ENCODE results near the gene MYO15A.
A peak's percentile ranks its signal among the peaks of the same experiment; 100 is the strongest.

MYO15A gene

DNA sequence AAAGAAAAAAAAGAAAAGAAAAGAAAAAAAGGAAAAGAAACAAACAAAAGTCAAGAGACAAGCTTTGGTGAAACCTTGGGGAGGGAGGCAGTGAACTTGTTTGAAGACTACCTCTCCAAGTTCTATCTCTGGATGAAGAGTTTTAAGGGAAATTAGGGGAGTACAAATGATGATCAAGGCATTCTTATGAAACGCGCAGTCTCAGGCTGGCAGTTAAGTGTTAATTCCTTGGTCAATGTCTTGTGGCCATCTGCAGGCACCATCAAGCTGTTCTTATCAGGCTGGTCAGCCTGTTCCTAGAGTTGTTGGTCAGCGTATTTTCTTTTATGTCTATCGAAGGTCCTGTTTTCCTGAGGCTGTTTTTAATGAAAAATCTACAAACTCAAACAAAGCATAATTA is 29.0 kb upstream of the MYO15A start:
- no peaks in the 10 kb centered on the region for H3K27me3 ChIP-seq (ENCODE audit: control insufficient read depth, insufficient read depth, low read length)

DNA sequence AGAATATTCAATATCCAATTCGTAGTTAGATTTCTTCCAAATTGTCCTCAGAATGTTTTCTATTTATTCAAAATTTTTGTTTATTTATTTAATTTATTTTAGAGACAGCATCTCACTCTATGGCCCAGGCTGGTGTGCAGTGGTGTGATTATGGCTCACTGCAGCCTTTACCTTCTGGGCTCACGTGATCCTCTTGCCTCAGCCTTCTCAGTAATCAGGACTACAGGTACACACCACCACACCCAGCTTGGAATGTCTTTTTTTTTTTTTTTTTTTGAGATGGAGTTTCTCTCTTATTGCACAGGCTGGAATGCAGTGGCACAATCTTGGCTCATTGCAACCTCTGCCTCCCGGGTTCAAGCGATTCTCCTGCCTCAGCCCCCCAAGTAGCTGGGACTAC is 24.3 kb upstream of the MYO15A start:
- no peaks in the 10 kb centered on the region for H3K36me3 ChIP-seq (ENCODE audit: control insufficient read depth, low read depth, low read length)
- no peak overlapping the region for H3K9ac ChIP-seq (ENCODE audit: low read length)
- H3K4me3 ChIP-seq (ENCODE audit: low read length), result no peak overlapping the region
- H3K9me3 ChIP-seq (ENCODE audit: control insufficient read depth, low read depth, low read length), result no peaks in the 10 kb centered on the region
- no peaks in the 10 kb centered on the region for H3K27me3 ChIP-seq (ENCODE audit: control insufficient read depth, insufficient read depth, low read length)
- no peak overlapping the region for H3K27ac ChIP-seq (ENCODE audit: low read length)
- no peaks in the 10 kb centered on the region for H3K4me1 ChIP-seq (ENCODE audit: control insufficient read depth, low read depth, low read length)

More for the DNA sequence above, 29.0 kb upstream of the MYO15A start:
- no peak overlapping the region for H3K27ac ChIP-seq (ENCODE audit: low read length)
- no peaks in the 10 kb centered on the region for H3K9me3 ChIP-seq (ENCODE audit: control insufficient read depth, low read depth, low read length)
- H3K4me3 ChIP-seq (ENCODE audit: low read length), result no peak overlapping the region
- no peaks in the 10 kb centered on the region for H3K36me3 ChIP-seq (ENCODE audit: control insufficient read depth, low read depth, low read length)
- no peak overlapping the region for H3K9ac ChIP-seq (ENCODE audit: low read length)
- no peaks in the 10 kb centered on the region for H3K4me1 ChIP-seq (ENCODE audit: control insufficient read depth, low read depth, low read length)

- no peaks in the 10 kb centered on the region for H3K9me3 ChIP-seq (ENCODE audit: control insufficient read depth, low read depth, low read length)
- peak within 1 kb of the TSS; percentile 64 for H3K9ac ChIP-seq (ENCODE audit: low read length)
- no peaks in the 10 kb centered on the region for H3K4me1 ChIP-seq (ENCODE audit: control insufficient read depth, low read depth, low read length)
- no peaks in the 10 kb centered on the region for H3K27me3 ChIP-seq (ENCODE audit: control insufficient read depth, insufficient read depth, low read length)
- no peak within 1 kb of the TSS for H3K27ac ChIP-seq (ENCODE audit: low read length)
- H3K36me3 ChIP-seq (ENCODE audit: control insufficient read depth, low read depth, low read length), result peaks cover 2% of the 10 kb centered on the region
- H3K4me3 ChIP-seq (ENCODE audit: low read length), result peak within 1 kb of the TSS; percentile 85
These were observed 20.7 kb upstream of the MYO15A start, which contains the start of gene DRG2 for GRCh38 chr17:18087610-18088491. Gene DRG2 (plus strand): TSS chr17:18087948. CDS start chr17:18088024, 76 bp downstream.

- Histone ChIP-seq H3K27ac (ENCODE audit: low read length) (no peak overlapping the region), H3K36me3 (ENCODE audit: control insufficient read depth, low read depth, low read length) (peaks cover 3% of the 10 kb centered on the region), H3K9me3 (ENCODE audit: control insufficient read depth, low read depth, low read length) (no peaks in the 10 kb centered on the region), H3K9ac (ENCODE audit: low read length) (no peak overlapping the region), H3K4me3 (ENCODE audit: low read length) (no peak overlapping the region), H3K27me3 (ENCODE audit: control insufficient read depth, insufficient read depth, low read length) (no peaks in the 10 kb centered on the region), H3K4me1 (ENCODE audit: control insufficient read depth, low read depth, low read length) (no peaks in the 10 kb centered on the region)
These were observed 18.9 kb upstream of the MYO15A start for GRCh38 chr17:18089613-18090012.

DNA sequence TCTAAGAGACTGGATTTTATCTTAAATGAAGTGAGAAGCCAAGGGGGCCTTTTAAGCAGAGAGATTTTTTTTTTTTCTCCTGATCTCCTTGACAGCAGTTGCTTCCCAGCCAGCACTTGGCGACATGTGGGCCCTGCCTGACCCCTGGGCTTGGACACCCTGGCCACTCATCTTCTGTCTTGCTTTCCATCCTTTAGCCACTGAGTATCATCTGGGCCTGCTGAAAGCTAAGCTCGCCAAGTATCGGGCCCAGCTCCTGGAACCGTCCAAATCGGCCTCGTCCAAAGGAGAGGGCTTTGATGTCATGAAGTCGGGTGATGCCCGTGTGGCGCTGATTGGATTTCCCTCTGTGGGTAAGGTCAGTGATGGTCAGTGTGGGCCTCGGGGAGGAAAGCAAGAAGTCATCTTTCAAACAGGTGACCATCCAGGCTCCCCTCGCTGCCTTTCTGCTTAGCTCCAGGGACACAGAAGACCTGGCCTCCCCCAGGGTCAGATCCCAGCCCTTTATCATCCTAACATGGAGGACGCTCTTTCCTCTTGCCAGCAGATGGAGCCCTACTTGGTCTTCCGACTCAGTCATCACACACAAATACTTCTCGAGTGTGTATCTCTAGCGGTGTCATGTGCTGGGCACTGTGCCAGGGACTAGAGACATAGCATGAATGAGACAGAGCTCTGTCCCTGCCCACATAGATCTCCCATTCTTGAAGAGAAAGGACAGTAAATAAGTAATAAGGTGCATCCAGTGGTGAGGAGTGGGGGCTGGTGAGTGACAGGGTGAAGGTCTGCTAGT is 14.7 kb upstream of the MYO15A start:
- no peaks in the 10 kb centered on the region for H3K9me3 ChIP-seq (ENCODE audit: control insufficient read depth, low read depth, low read length)
- no peak overlapping the region for H3K27ac ChIP-seq (ENCODE audit: low read length)
- H3K9ac ChIP-seq (ENCODE audit: low read length), result no peak overlapping the region
- no peaks in the 10 kb centered on the region for H3K27me3 ChIP-seq (ENCODE audit: control insufficient read depth, insufficient read depth, low read length)
- no peak overlapping the region for H3K4me3 ChIP-seq (ENCODE audit: low read length)
- no peaks in the 10 kb centered on the region for H3K4me1 ChIP-seq (ENCODE audit: control insufficient read depth, low read depth, low read length)
- H3K36me3 ChIP-seq (ENCODE audit: control insufficient read depth, low read depth, low read length), result peaks cover 19% of the 10 kb centered on the region

- no peak overlapping the region for H3K4me3 ChIP-seq (ENCODE audit: low read length)
- peaks cover 24% of the 10 kb centered on the region for H3K36me3 ChIP-seq (ENCODE audit: control insufficient read depth, low read depth, low read length)
- no peak overlapping the region for H3K27ac ChIP-seq (ENCODE audit: low read length)
- H3K4me1 ChIP-seq (ENCODE audit: control insufficient read depth, low read depth, low read length), result no peaks in the 10 kb centered on the region
- H3K9me3 ChIP-seq (ENCODE audit: control insufficient read depth, low read depth, low read length), result no peaks in the 10 kb centered on the region
- no peaks in the 10 kb centered on the region for H3K27me3 ChIP-seq (ENCODE audit: control insufficient read depth, insufficient read depth, low read length)
- no peak overlapping the region for H3K9ac ChIP-seq (ENCODE audit: low read length)
These were observed 14.1 kb upstream of the MYO15A start for GRCh38 chr17:18094409-18094807.

- H3K27me3 ChIP-seq (ENCODE audit: control insufficient read depth, insufficient read depth, low read length), result no peaks in the 10 kb centered on the region
- H3K9me3 ChIP-seq (ENCODE audit: control insufficient read depth, low read depth, low read length), result no peaks in the 10 kb centered on the region
- peaks cover 31% of the 10 kb centered on the region for H3K36me3 ChIP-seq (ENCODE audit: control insufficient read depth, low read depth, low read length)
- no peaks in the 10 kb centered on the region for H3K4me1 ChIP-seq (ENCODE audit: control insufficient read depth, low read depth, low read length)
- no peak overlapping the region for H3K4me3 ChIP-seq (ENCODE audit: low read length)
- no peak overlapping the region for H3K27ac ChIP-seq (ENCODE audit: low read length)
- H3K9ac ChIP-seq (ENCODE audit: low read length), result no peak overlapping the region
These were observed 9.0 kb upstream of the MYO15A start for GRCh38 chr17:18099516-18099915.

DNA sequence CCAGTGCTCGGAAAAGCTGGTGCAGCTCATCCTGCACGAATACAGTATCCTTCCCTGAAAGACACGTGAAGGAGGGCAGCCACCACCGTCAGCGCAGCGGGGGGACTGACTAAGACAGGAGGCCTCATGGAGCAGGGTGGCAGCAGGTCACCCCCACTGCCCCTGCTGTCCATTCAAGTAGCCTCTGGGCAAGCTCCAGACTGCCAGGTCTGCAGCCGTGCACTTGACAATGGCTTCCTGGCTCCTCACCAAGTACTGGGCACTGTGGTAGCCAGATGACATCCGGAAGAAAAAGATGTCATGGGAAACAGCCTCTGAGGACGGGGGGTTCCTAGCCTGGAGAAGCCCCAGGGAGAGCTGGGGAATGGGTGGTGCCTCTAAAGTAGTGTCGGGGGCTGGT is 7.9 kb upstream of the MYO15A start:
- H3K4me1 ChIP-seq (ENCODE audit: control insufficient read depth, low read depth, low read length), result no peaks in the 10 kb centered on the region
- peaks cover 29% of the 10 kb centered on the region for H3K36me3 ChIP-seq (ENCODE audit: control insufficient read depth, low read depth, low read length)
- no peak overlapping the region for H3K27ac ChIP-seq (ENCODE audit: low read length)
- no peak overlapping the region for H3K9ac ChIP-seq (ENCODE audit: low read length)
- H3K27me3 ChIP-seq (ENCODE audit: control insufficient read depth, insufficient read depth, low read length), result no peaks in the 10 kb centered on the region
- H3K9me3 ChIP-seq (ENCODE audit: control insufficient read depth, low read depth, low read length), result no peaks in the 10 kb centered on the region
- no peak overlapping the region for H3K4me3 ChIP-seq (ENCODE audit: low read length)

DNA sequence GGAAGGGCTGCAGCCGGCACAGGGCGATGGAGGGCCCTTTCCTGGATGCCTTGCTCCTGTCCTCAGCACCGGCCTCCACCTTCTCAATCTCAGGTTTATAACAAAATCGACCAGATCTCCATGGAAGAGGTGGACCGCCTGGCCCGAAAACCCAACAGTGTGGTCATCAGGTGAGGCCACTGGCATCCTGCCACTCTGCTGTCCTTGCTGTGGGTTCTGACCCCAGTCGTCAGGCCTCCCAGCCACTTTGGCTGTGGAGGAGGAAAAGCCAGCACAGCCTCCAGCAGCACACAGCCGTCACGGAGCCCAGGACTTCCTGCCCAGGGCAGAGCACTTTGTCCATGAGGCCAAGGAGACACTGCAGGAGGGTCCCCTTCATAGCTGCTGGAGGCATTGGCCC is 6.7 kb upstream of the MYO15A start:
- no peaks in the 10 kb centered on the region for H3K4me1 ChIP-seq (ENCODE audit: control insufficient read depth, low read depth, low read length)
- no peak overlapping the region for H3K9ac ChIP-seq (ENCODE audit: low read length)
- no peaks in the 10 kb centered on the region for H3K9me3 ChIP-seq (ENCODE audit: control insufficient read depth, low read depth, low read length)
- H3K4me3 ChIP-seq (ENCODE audit: low read length), result no peak overlapping the region
- H3K27ac ChIP-seq (ENCODE audit: low read length), result no peak overlapping the region
- H3K27me3 ChIP-seq (ENCODE audit: control insufficient read depth, insufficient read depth, low read length), result no peaks in the 10 kb centered on the region
- peaks cover 24% of the 10 kb centered on the region for H3K36me3 ChIP-seq (ENCODE audit: control insufficient read depth, low read depth, low read length)

DNA sequence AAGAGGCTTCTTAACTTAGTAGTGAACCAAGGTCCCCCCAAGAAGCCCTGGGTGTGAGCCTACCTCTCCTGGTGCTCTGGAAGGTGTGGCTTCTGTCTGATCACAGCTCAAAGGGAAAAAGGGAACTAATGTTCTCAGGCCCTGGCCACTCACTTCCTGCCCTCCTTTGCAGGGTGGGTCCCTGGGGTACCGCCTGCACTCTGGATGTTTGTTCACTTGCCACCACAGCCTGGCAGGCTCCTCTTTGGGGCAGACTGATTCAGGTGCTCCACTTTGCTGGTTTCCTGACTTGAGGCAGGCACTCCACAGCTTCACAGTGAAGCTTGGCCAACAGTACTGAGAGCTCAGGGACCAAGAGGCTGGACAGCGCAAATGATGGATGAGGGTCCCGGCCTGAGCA is 5.9 kb upstream of the MYO15A start:
- Histone ChIP-seq H3K36me3 (ENCODE audit: control insufficient read depth, low read depth, low read length) (peaks cover 24% of the 10 kb centered on the region), H3K4me1 (ENCODE audit: control insufficient read depth, low read depth, low read length) (no peaks in the 10 kb centered on the region), H3K27ac (ENCODE audit: low read length) (no peak overlapping the region), H3K4me3 (ENCODE audit: low read length) (no peak overlapping the region), H3K27me3 (ENCODE audit: control insufficient read depth, insufficient read depth, low read length) (no peaks in the 10 kb centered on the region), H3K9ac (ENCODE audit: low read length) (no peak overlapping the region), H3K9me3 (ENCODE audit: control insufficient read depth, low read depth, low read length) (no peaks in the 10 kb centered on the region)

DNA sequence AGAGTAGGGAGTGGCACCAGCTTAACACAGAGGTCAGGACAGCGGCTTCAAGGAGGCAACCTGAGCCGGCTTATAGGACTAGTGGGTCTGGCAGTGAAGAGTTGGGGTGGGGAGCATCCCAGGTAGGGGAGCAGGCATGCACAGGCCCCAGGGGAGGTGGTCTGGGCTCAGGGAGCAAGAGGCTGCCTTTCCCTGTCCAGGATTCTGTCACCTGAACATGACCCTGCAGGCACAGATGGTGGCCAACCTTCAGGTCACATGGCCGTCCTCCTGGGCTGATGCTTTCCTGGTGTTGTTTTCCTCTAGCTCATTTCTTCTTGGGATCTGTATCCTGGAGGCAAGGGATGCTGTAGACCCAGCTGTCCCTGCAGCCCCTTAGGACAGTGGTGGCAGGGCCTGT is 3.5 kb upstream of the MYO15A start:
- Histone ChIP-seq H3K9ac (ENCODE audit: low read length) (no peak overlapping the region), H3K9me3 (ENCODE audit: control insufficient read depth, low read depth, low read length) (no peaks in the 10 kb centered on the region), H3K36me3 (ENCODE audit: control insufficient read depth, low read depth, low read length) (peaks cover 15% of the 10 kb centered on the region), H3K27ac (ENCODE audit: low read length) (no peak overlapping the region), H3K4me3 (ENCODE audit: low read length) (no peak overlapping the region), H3K4me1 (ENCODE audit: control insufficient read depth, low read depth, low read length) (no peaks in the 10 kb centered on the region), H3K27me3 (ENCODE audit: control insufficient read depth, insufficient read depth, low read length) (no peaks in the 10 kb centered on the region)

Data from iPS-18a (cell line).